Gastroesophageal sphincter (tissue), 4 donors: ENCODE measurements around the gene GPRC6A. TPM values are rescaled to one million over a fixed set of nuclear protein-coding genes. Genes with fewer than 3 reads are reported as not detected.

Experiments used
- ATAC-seq: fragments of 150-250 bp; one replicate; pipeline ENCODE4 v1.9.1; 2016; ENCODE audit warnings: mild to moderate bottlenecking, moderate library complexity
- H3K27ac ChIP-seq, 4 donors: fragments of 200-600 bp; sonication (generic) in 3 of 4; 1 replicate in 3 of 4; 2 replicates in 1 of 4; pipeline ENCODE4 v1.5.1; 2016 to 2019
- H3K27me3 ChIP-seq: fragments of 200-600 bp; sonication (generic); one replicate; pipeline ENCODE4 v1.5.1; 2019
- H3K36me3 ChIP-seq, 2 donors: fragments of 200-600 bp; sonication (generic); one replicate each; pipeline ENCODE4 v1.5.1; 2019; ENCODE audit warnings: control low read depth in 1 of 2
- H3K4me1 ChIP-seq, 3 donors: fragments of 200-600 bp; sonication (generic); 1 replicate in 2 of 3; 2 replicates in 1 of 3; pipeline ENCODE4 v1.5.1; 2016 to 2019; ENCODE audit warnings: control low read depth in 2 of 3
- H3K4me3 ChIP-seq, 2 donors: fragments of 200-600 bp; sonication (generic); one replicate each; pipeline ENCODE4 v1.5.1; 2019; ENCODE audit warnings: mild to moderate bottlenecking in 1 of 2, moderate library complexity in 1 of 2
- H3K9me3 ChIP-seq, 3 donors: fragments of 200-600 bp; sonication (generic); one replicate each; pipeline ENCODE4 v1.5.1; 2017 to 2019; ENCODE audit warnings: control low read depth in 2 of 3
- EP300 ChIP-seq: sonication (generic); formaldehyde crosslinking; IDR thresholded peaks from one replicate; pipeline ENCODE4 v1.6.1; 2017; ENCODE audit warnings: antibody characterized with exemption, mild to moderate bottlenecking
- POLR2A ChIP-seq, 2 donors: fragments of 450-650 bp; IDR thresholded peaks; one replicate each; pipeline ENCODE4 v1.6.1; 2017; ENCODE audit warnings: antibody characterized with exemption in 2 of 2, mild to moderate bottlenecking in 2 of 2, moderate library complexity in 1 of 2
- POLR2AphosphoS5 ChIP-seq: sonication (generic); formaldehyde crosslinking; IDR thresholded peaks from one replicate; pipeline ENCODE4 v1.6.1; 2017; ENCODE audit warnings: antibody characterized with exemption
- WGBS, 2 donors: methylation state at CpG; one replicate each; pipeline ENCODE4 v1.1.5; 2018; ENCODE audit warnings: low coverage in 1 of 2; 5-methylcytosine and 5-hydroxymethylcytosine counted together
- total RNA-seq, 4 donors: library from RNA; depleted of rRNA; stranded (reverse); fragments of >200 nt; gene quantifications; one replicate each; pipeline ENCODE4 v1.1.0, GENCODE V29; 2016
- TF ChIP-seq, protein P1 (sequence below), 4 experiments: fragments of 200-600 bp in 2 of 4; fragments of 450-650 bp in 2 of 4; sonication (generic) in 1 of 4; IDR thresholded peaks; one replicate each; pipeline ENCODE4 v1.5.1; 2017 to 2019; ENCODE audit warnings: antibody characterized with exemption in 4 of 4, mild to moderate bottlenecking in 2 of 4, moderate library complexity in 2 of 4

The GPRC6A gene
- total RNA-seq, 4 donors from 2014 or later: not detected

DNA sequence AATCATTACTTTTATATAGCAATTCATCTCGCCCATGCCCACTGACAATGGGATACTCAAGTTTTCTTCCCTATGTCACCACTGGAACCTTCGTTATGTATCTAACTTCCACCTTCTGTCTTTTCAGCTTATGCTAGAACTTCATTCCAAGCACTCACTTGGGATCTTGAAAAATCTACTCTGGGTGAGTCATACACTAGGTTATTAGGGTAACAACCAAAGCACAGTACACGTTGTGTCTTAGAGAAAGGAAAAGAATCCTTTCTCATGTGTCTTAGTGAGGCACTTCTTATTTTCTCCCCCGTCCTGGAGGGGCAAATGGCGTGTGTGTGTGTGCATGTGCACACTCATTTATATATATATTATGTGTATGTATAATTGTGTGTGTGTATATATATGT, 45.0 kb downstream of the GPRC6A start:
- TF ChIP-seq, protein P1, sequence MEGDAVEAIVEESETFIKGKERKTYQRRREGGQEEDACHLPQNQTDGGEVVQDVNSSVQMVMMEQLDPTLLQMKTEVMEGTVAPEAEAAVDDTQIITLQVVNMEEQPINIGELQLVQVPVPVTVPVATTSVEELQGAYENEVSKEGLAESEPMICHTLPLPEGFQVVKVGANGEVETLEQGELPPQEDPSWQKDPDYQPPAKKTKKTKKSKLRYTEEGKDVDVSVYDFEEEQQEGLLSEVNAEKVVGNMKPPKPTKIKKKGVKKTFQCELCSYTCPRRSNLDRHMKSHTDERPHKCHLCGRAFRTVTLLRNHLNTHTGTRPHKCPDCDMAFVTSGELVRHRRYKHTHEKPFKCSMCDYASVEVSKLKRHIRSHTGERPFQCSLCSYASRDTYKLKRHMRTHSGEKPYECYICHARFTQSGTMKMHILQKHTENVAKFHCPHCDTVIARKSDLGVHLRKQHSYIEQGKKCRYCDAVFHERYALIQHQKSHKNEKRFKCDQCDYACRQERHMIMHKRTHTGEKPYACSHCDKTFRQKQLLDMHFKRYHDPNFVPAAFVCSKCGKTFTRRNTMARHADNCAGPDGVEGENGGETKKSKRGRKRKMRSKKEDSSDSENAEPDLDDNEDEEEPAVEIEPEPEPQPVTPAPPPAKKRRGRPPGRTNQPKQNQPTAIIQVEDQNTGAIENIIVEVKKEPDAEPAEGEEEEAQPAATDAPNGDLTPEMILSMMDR (IDR thresholded peaks at IDR 0.05): no peak
- TF ChIP-seq EP300 (no peak), POLR2A (IDR thresholded peaks at IDR 0.05) (no peak), POLR2AphosphoS5 (no peak)
- Histone ChIP-seq H3K4me1 (no peaks in the 10 kb centered on the region), H3K36me3 (no peaks in the 10 kb centered on the region), H3K4me3 (no peak overlapping the region), H3K9me3 (no peaks in the 10 kb centered on the region), H3K27ac (no peak overlapping the region), H3K27me3 (peaks cover 6% of the 10 kb centered on the region)
- no peak for ATAC-seq
- WGBS, 2 donors: 53 to 64% methylated on average over 5 of the region's 5 CpGs

DNA sequence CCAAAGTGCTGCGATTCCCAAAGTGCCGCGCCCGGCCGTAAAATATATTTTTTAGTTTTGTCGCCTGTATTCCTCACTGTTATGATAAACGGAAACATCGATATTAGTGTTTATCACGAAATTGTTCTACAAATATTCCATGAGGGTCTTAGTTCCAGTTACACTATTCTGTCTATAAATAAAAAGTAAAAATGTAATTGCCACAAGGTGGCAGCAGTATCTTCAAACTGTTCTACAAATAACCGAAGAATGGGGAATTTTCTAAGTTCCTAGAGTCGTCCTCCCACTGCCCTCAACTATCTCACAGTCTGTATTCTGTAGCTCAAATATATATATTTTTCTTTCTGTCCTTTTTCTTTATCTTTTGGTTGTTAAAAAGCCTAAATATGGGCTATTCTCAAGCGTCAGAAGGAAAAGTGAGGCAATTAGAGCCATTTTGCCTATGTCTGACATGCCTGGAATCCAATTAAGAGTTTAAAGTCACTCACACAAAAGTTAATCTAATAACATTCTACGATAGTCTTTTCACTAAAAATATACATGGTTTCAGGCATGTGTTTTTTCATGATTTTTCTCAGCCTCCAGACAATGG, 49.2 kb downstream of the GPRC6A start:
- Histone ChIP-seq H3K36me3 (no peaks in the 10 kb centered on the region), H3K4me1 (no peaks in the 10 kb centered on the region), H3K27me3 (peaks cover 8% of the 10 kb centered on the region), H3K4me3 (no peak overlapping the region), H3K27ac (no peak overlapping the region), H3K9me3 (no peaks in the 10 kb centered on the region)
- ATAC-seq: no peak
- no peak for TF ChIP-seq POLR2AphosphoS5
- no peak for TF ChIP-seq POLR2A (IDR thresholded peaks at IDR 0.05)
- no peak for TF ChIP-seq EP300
- TF ChIP-seq, protein P1 (IDR thresholded peaks at IDR 0.05): peak in 3 of 4 experiments; percentile 12 to 50 (median 16)
- 17 to 26% methylated on average over 9 to 13 of the region's 13 CpGs for WGBS, 2 donors

DNA sequence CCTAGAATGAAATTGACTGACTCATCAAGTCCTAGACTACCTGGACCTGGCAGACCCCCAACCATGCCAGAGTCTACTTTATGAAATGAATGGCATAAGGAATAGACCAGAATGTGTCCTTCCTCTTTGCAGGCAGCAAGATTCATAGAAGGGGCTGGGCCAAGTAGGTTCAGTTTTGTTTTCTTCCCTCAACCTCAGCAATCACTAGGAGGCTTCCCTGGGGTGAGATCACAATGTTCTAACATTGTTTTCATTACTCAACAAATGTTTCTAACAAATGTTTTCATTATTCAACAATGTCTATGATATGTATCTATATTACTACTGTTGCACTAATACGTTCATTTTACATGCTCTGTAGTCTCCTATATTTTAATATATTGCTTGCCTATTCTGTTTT, 55.0 kb downstream of the GPRC6A start:
- Histone ChIP-seq H3K9me3 (no peaks in the 10 kb centered on the region), H3K27ac (no peak overlapping the region), H3K27me3 (peaks cover 2% of the 10 kb centered on the region), H3K4me1 (no peaks in the 10 kb centered on the region), H3K4me3 (no peak overlapping the region), H3K36me3 (no peaks in the 10 kb centered on the region)
- TF ChIP-seq, protein P1 (IDR thresholded peaks at IDR 0.05): no peak
- no peak for TF ChIP-seq POLR2A (IDR thresholded peaks at IDR 0.05)
- TF ChIP-seq POLR2AphosphoS5: no peak
- TF ChIP-seq EP300: no peak
- WGBS, 2 donors: 75% methylated on average over 1 of the region's 1 CpG; no CpG with 5 or more reads in 1 of the 2 donors
- no peak for ATAC-seq

- H3K4me3 ChIP-seq: no peak overlapping the region
- H3K27me3 ChIP-seq: no peaks in the 10 kb centered on the region
- H3K4me1 ChIP-seq: no peaks in the 10 kb centered on the region
- 67 to 71% methylated on average over 1 of the region's 1 CpG for WGBS, 2 donors
- no peaks in the 10 kb centered on the region for H3K36me3 ChIP-seq
- H3K9me3 ChIP-seq: no peaks in the 10 kb centered on the region
- ATAC-seq: no peak
- no peak overlapping the region for H3K27ac ChIP-seq
- TF ChIP-seq POLR2A (IDR thresholded peaks at IDR 0.05): no peak
Observed at GRCh38 chr6:116772450-116772849, 56.4 kb downstream of the GPRC6A start.

- Histone ChIP-seq H3K4me3 (no peak overlapping the region), H3K27ac (no peak overlapping the region), H3K9me3 (no peaks in the 10 kb centered on the region), H3K4me1 (peaks cover 0 to 18% (median 0%) of the 10 kb centered on the region in 3 donors), H3K36me3 (no peaks in the 10 kb centered on the region), H3K27me3 (peaks cover 22% of the 10 kb centered on the region)
- no peak for ATAC-seq
- TF ChIP-seq EP300: no peak
- no peak for TF ChIP-seq POLR2A (IDR thresholded peaks at IDR 0.05)
- TF ChIP-seq, protein P1 (IDR thresholded peaks at IDR 0.05): no peak
- TF ChIP-seq POLR2AphosphoS5: no peak
- WGBS, 2 donors: 40 to 41% methylated on average over 2 of the region's 2 CpGs
Observed at GRCh38 chr6:116767715-116768114, 61.2 kb downstream of the GPRC6A start.
